ENCODE measurements around the gene TFF3.
A peak's percentile ranks its signal among the peaks of the same experiment; 100 is the strongest.

Gene TFF3

DNA sequence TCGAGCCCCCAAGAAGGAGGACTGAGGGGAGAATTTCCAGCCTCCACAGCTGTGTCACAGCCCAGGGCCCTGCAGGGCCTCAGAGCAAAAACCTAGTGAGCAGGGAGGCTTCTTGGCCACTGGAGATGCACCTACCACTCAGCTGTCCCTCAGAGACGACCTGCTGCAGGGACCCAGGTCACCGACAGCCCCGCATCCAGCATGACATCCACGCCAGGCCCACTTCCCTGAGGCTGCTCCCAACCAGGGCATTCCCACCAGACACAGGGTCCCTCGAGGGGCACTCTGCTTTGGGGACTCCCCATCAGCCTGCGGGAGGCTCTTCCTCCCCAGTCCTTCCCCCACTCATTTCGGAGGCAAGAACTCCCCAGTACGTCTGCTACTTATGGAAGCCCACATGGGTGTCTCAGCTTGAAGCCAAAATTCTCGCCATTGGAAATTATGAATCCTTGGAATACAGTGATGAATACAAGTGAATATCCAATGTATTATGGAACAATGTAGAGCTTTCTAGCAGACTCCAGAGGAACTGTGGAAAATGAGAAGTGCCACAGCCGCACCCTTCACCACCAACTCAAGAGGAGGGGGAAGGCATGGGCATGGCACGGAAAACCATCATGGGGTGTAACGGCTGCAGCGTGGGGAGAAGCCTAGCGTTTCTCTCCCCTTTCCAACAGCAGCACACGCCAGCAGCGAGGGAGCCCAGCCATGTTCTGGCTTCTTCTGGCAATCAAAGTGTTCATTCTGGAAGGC lies 6.9 kb downstream of the TFF3 start:
- no peak overlapping the region for H3K27ac Mint-ChIP-seq
- DNase-seq (no peak), ATAC-seq (no peak)
- H3K4me3 Mint-ChIP-seq: no peak overlapping the region
- no peaks in the 10 kb centered on the region for H3K36me3 Mint-ChIP-seq (ENCODE audit: low read depth)
- H3K9me3 Mint-ChIP-seq: no peaks in the 10 kb centered on the region
- peaks cover 5% of the 10 kb centered on the region for H3K27me3 Mint-ChIP-seq
- peaks cover 5% of the 10 kb centered on the region for H3K4me1 Mint-ChIP-seq

DNA sequence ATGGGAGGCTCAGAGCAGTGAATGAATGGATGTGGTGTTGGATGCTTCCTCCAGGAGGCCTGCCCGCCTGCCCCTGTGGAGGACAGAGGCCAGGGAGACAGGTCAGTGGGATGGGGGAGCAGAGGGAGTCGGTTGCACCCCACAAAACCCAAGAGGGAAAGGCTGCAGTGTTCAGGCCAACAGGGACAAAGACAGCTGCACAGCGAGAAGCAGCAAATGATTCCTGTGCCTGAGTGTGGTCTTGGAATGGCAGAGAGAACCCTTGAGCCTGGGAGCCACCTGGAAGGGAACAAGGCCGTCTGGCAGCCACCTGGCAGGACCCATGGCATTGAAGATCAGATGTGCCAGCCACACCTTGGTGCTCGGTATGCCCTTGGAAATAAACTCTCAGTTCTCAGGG lies 8.1 kb downstream of the TFF3 start:
- H3K4me3 Mint-ChIP-seq: no peak overlapping the region
- ATAC-seq (no peak), DNase-seq (no peak)
- peaks cover 5% of the 10 kb centered on the region for H3K27me3 Mint-ChIP-seq
- H3K27ac Mint-ChIP-seq: no peak overlapping the region
- peaks cover 5% of the 10 kb centered on the region for H3K4me1 Mint-ChIP-seq
- no peaks in the 10 kb centered on the region for H3K36me3 Mint-ChIP-seq (ENCODE audit: low read depth)
- H3K9me3 Mint-ChIP-seq: no peaks in the 10 kb centered on the region

DNA sequence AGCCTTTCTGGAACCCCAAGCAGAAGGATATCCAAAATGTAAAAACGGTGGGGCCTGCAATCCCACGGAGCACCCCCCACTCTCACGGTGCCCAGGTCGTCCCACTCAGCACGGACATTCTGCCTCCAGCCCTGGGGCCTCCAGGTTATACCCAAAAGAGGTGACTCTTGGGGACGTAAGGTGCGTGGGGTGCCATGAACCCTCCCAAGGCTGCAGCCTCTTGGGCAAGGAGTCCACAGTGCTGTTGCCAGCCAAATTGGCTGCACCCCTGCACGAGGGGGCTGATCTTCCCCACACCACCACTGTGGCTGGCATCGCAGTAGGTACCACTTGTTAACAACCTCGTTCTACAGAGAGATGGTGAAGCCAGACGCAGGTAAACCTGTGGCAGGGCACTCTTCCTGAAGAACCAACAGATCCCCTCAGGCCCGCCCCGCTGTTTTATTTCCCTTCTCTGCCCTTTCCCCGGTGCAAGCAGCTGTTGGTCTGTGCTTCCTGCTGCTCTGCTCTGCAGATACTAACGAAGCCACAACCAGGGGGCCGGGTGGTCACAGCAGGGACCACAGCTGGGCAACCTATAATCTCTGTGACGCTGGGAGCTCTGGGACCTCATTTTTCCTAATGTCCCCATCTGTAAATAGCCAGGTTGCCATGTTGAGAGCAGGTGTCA lies 8.7 kb downstream of the TFF3 start:
- H3K4me3 Mint-ChIP-seq: no peak overlapping the region
- no peaks in the 10 kb centered on the region for H3K9me3 Mint-ChIP-seq
- no peak for DNase-seq
- H3K27ac Mint-ChIP-seq: no peak overlapping the region
- no peaks in the 10 kb centered on the region for H3K36me3 Mint-ChIP-seq (ENCODE audit: low read depth)
- H3K27me3 Mint-ChIP-seq: peaks cover 5% of the 10 kb centered on the region
- ATAC-seq: no peak
- peaks cover 5% of the 10 kb centered on the region for H3K4me1 Mint-ChIP-seq

DNA sequence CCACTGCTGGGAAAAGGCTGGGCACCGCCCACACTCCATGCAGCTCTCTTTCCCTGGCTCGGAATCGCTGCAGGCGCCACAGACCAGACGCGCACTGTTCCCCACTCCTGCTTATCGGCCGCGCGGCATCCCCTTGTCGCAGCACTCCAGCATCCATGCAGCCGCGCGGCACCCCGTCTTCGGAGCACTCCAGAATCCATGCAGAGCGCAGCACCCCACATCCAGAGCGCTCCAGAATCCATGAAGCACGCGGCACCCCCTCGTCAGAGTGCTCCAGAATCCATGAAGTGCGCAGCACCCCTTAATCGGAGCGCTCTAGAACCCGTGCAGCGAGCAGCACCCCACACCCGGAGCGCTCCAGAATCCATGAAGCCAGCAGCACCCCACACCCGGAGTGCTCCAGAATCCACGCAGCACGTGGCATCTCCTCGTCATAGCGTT lies 9.5 kb downstream of the TFF3 start:
- H3K36me3 Mint-ChIP-seq (ENCODE audit: low read depth): no peaks in the 10 kb centered on the region
- H3K27ac Mint-ChIP-seq: no peak overlapping the region
- peaks cover 5% of the 10 kb centered on the region for H3K4me1 Mint-ChIP-seq
- no peaks in the 10 kb centered on the region for H3K9me3 Mint-ChIP-seq
- DNase-seq (no peak), ATAC-seq (no peak)
- no peak overlapping the region for H3K4me3 Mint-ChIP-seq
- peaks cover 5% of the 10 kb centered on the region for H3K27me3 Mint-ChIP-seq

DNA sequence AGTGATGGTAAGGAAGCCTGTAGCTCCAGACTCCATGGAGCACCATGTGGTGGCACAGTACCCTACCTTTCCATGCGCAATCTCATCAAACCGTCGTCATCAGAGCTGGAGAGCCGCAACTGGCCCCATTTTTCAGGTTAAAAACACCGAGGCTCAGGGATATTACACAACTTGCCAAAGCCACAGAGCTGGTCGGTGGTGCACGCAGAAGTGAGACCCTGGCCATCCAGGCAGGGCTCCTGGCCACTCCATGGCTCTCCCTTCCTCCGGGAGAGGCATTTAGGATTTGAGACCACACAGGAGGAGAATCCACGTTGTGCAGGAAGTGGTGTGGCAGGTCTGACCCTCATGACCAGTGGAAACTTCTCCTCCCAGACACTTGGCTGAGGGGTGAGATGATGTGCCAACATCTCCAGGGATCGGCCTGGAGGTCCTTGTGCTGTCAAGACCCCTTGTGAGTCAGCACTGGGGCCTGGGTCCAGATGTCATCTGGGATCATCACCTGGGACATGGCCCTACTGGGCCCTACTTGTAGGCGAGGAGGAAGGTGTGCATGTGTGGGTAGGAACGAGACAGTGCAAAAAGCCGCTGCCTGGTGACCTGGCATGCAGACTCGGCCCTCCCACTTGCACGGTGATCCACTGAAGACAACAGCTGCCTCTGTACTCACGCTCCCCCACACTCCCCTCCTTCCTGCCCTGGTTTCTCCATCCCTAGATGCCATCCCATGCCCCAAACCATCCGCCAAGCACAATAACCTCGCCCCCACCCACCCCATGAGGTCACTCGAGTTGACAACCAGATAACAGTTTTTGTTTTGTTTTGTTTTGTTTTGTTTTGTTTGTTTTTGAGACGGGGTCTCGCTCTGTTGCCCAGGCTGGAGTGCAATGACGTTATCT lies 10.4 kb downstream of the TFF3 start:
- peaks cover 5% of the 10 kb centered on the region for H3K27me3 Mint-ChIP-seq
- no peak for DNase-seq
- H3K27ac Mint-ChIP-seq: no peak overlapping the region
- H3K4me3 Mint-ChIP-seq: no peak overlapping the region
- no peaks in the 10 kb centered on the region for H3K36me3 Mint-ChIP-seq (ENCODE audit: low read depth)
- ATAC-seq: no peak
- H3K9me3 Mint-ChIP-seq: no peaks in the 10 kb centered on the region
- peaks cover 5% of the 10 kb centered on the region for H3K4me1 Mint-ChIP-seq

DNA sequence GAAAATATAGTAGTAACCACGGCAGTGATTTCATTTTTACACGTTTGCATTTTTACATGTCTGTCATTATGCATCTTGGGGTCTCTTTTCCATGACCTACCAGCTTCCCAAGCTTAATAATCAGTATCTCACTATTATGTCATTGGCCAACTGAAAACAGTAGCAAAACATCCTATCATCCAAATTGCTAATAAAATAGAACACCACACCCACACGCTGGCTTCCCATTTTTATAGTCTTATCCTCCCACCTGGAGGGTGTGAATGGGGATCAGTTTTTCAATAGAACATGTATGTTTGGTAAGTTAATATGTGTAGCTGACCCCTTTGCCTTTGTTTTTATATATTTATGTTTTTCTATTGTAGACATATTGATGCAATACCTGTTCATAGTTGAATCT lies 11.8 kb downstream of the TFF3 start:
- H3K4me3 Mint-ChIP-seq: no peak overlapping the region
- H3K9me3 Mint-ChIP-seq: no peaks in the 10 kb centered on the region
- no peak overlapping the region for H3K27ac Mint-ChIP-seq

DNA sequence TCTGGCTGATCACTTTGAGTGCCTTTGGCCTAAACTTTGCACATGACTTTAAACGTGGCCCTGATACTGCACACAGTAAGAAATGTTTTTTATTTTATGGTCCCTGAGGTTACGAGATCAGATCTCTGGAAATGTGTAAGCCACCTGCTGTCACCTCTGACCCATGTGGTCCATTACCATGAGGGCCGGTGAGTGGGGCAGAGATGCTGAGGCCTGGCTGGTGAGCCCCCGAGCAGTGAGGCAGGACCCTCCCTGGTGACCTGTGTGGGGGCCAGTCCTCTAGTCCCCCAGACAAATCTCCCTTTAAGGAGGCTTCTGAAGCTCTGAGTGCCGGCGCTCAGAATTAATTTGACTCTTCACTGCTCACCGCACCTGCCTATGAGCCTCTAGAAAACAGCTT lies 12.4 kb downstream of the TFF3 start:
- Mint-ChIP-seq H3K36me3 (ENCODE audit: low read depth) (no peaks in the 10 kb centered on the region), H3K27ac (no peak overlapping the region), H3K4me1 (peaks cover 7% of the 10 kb centered on the region), H3K4me3 (no peak overlapping the region), H3K27me3 (peaks cover 2% of the 10 kb centered on the region), H3K9me3 (no peaks in the 10 kb centered on the region)
- ATAC-seq: no peak
- DNase-seq: no peak

More for the DNA sequence above, 11.8 kb downstream of the TFF3 start:
- no peak for DNase-seq
- Mint-ChIP-seq H3K36me3 (ENCODE audit: low read depth) (no peaks in the 10 kb centered on the region), H3K27me3 (peaks cover 2% of the 10 kb centered on the region), H3K4me1 (peaks cover 7% of the 10 kb centered on the region)
- no peak for ATAC-seq

DNA sequence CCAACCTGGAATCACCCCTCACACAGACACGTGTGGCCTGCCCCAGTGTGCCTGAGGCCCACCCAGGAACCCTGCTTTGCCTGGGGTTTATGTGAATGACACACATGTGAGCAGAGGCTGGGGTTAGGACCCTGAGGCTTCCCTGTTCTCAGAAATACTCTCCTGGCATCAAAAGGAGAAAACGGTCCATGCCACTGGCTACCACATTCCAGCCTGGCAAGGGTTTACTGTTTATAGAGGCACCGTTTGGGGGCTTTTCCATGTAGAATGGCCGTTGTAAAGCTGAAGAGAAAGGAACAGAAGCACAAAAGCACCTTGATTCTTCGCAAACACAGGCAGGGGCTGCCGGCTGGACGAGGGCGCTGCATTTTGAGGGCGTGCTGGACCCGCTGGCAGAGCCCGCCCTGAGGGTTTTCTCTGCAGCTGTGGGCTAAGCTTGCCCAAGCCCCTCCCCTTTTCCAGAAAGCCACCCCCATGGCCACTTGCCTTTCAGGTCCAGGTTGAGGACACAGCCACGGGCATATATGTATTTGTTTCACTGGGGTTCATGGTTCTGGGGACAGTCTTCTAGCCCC lies 13.0 kb downstream of the TFF3 start:
- peaks cover 2% of the 10 kb centered on the region for H3K27me3 Mint-ChIP-seq
- DNase-seq (no peak), ATAC-seq (no peak)
- no peaks in the 10 kb centered on the region for H3K9me3 Mint-ChIP-seq
- no peak overlapping the region for H3K4me3 Mint-ChIP-seq
- H3K4me1 Mint-ChIP-seq: peaks cover 7% of the 10 kb centered on the region
- no peaks in the 10 kb centered on the region for H3K36me3 Mint-ChIP-seq (ENCODE audit: low read depth)
- no peak overlapping the region for H3K27ac Mint-ChIP-seq

DNA sequence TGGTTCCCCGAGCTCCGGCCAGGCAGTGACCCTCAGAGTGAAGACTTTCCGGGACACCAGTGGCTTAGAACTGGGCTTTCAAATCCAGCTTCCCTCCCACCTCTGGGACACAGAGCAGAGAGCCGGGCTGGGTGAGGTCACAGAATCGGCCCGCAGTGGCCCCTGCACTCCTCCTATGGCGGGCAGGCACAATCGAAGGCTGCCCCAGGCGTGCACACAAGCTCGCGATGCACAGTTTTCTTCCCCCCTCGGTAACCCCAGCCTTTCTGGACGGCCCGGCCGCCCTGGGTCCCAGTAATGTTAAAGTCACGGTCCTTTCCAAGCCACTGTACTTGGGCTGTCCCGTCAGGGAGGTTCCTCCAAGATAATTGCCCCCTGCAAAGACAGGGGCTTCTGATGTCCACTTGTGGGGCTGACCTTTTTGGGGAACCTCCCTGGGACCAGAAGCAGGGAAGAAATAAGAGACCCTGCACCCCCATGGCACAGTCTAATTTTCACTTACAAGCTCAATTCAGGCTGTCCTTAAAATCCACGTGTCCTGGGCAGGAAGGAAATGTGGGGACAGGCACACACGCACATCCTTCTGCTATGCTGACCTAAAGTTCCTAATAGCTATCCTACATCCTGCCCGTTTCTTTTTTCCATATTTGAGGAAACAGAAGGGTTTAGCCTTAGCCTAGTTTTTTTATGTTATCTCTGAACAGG lies 13.7 kb downstream of the TFF3 start:
- no peaks in the 10 kb centered on the region for H3K36me3 Mint-ChIP-seq (ENCODE audit: low read depth)
- ATAC-seq: no peak
- peaks cover 5% of the 10 kb centered on the region for H3K4me1 Mint-ChIP-seq
- H3K27ac Mint-ChIP-seq: no peak overlapping the region
- H3K27me3 Mint-ChIP-seq: no peaks in the 10 kb centered on the region
- no peak overlapping the region for H3K4me3 Mint-ChIP-seq
- H3K9me3 Mint-ChIP-seq: no peaks in the 10 kb centered on the region
- DNase-seq: no peak

DNA sequence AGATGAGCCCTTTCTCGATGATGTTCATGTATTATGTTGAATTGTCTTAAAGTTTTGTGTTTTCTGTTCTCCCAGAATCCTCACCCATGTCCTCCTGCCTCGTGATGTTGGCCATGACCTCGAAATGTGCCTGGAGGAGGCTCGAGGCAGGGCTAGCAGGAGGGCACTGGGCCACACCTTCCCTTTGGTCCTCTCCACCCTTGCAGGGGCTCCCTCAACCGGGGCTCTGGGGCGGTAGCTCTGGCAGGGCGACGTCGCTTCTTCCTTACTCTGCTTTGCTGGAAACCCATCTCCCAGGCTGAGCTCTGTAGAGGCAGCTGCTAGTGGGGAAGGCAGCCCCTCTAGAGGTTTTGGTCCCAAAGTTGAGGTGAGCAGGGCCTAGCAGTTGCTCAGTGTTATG lies 14.3 kb downstream of the TFF3 start:
- no peaks in the 10 kb centered on the region for H3K9me3 Mint-ChIP-seq

DNA sequence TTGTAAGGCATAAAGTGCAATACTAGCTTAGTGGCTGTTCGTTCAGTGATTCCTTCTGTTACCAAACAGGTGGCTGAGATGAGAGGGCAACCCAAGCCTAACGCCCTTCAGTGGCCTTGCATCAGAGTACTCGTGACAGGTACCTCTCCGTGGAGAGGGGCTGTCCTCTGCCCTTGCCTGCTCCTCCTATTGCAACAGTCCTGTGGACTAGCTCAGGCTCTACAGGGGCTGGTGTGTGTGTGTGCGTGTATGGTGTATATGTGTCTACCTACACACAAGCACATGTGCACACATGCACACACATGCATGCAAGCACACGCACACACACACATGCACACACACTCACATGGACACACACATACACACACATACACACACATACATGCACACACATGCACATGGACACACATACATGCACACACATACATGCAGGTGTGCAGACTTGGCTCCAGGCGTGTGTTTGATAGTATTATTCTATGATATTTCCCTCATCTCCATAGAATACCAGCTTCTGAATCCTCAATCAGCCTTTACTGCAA lies 15.1 kb downstream of the TFF3 start:
- Mint-ChIP-seq H3K9me3 (no peaks in the 10 kb centered on the region), H3K4me1 (peaks cover 5% of the 10 kb centered on the region), H3K4me3 (no peak overlapping the region), H3K27ac (no peak overlapping the region), H3K36me3 (ENCODE audit: low read depth) (peaks cover 2% of the 10 kb centered on the region), H3K27me3 (no peaks in the 10 kb centered on the region)
- DNase-seq (no peak), ATAC-seq (no peak)

More for the DNA sequence above, 14.3 kb downstream of the TFF3 start:
- no peak for DNase-seq
- Mint-ChIP-seq H3K27ac (no peak overlapping the region), H3K27me3 (no peaks in the 10 kb centered on the region), H3K4me3 (no peak overlapping the region), H3K4me1 (peaks cover 5% of the 10 kb centered on the region), H3K36me3 (ENCODE audit: low read depth) (no peaks in the 10 kb centered on the region)
- no peak for ATAC-seq

DNA sequence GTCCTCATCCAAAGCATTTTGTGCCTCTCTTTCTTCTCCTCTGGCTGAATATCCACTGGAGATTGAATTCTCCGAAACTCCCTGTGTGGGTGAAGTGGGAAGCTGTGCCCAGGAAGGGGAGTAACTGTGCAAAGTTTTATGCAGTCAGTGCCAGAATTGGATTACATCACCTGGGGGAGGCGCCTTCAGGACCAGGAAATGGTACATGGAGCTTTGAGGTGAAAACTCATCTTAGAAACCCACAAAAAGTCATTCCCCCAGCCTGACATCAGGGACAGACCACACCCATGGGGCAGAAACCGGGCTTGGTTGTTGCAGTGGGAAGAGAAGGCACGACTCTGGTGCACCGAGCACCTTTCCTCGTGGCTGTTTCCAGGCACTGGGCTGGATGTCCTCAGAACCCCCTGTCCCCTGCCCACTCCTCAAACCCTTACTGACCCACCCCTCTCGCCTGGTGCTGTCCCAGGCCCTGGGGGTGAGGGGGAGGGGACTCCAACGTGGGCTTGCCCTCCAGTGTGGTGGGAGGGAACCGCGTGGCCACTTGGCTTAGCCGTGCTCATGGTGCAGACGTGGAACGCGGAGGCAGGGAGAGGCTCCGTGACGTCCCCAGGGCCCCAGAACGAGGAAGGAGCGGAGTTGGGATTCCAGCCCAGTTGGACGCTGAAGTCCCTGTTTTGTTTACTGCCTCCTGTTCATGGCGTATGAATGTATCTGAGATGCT lies 15.7 kb downstream of the TFF3 start:
- DNase-seq (no peak), ATAC-seq (peak; percentile 68)
- Mint-ChIP-seq H3K27ac (no peak overlapping the region), H3K4me3 (no peak overlapping the region), H3K27me3 (no peaks in the 10 kb centered on the region), H3K36me3 (ENCODE audit: low read depth) (peaks cover 4% of the 10 kb centered on the region), H3K4me1 (peaks cover 5% of the 10 kb centered on the region), H3K9me3 (no peaks in the 10 kb centered on the region)

DNA sequence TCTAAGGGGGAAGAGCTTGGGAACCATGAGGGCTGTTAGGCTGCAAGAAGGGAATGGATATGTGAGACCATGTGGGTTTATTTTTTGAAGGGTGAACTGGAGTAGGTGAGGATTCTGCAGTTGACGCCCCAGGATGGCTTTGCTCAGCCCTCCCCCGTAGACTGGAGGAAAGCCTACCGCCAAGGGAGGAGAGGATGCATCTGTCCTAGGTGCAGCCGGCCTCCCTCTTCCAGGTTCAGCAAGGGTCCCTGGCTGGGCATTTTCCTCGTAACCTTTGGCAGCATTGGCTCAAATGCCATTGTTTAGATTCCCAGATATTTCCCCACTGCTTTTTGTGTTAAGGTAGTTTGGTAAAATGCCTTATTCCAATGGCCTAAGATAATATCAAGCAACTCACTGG lies 16.6 kb downstream of the TFF3 start:
- ATAC-seq: no peak
- H3K9me3 Mint-ChIP-seq: no peaks in the 10 kb centered on the region
- H3K36me3 Mint-ChIP-seq (ENCODE audit: low read depth): peaks cover 4% of the 10 kb centered on the region
- H3K27me3 Mint-ChIP-seq: no peaks in the 10 kb centered on the region
- H3K27ac Mint-ChIP-seq: no peak overlapping the region
- no peak overlapping the region for H3K4me3 Mint-ChIP-seq
- peaks cover 5% of the 10 kb centered on the region for H3K4me1 Mint-ChIP-seq
- DNase-seq: no peak
